A549 (cell line): ENCODE measurements around the gene MAPK6. TPM values are rescaled to one million over a fixed set of nuclear protein-coding genes. Genes with fewer than 3 reads are reported as not detected.

Experiments used
- ATAC-seq, 2 experiments: fragments of 200-7000 bp in 1 of 2; fragments of >200 bp in 1 of 2; cut with Nextera tagmentation in 1 of 2; cut with Tn5 transposase in 1 of 2; 3 replicates each; pipeline versions ENCODE4 v1.8.0 to v1.9.1; 2018 to 2020; ENCODE audit warnings: mild to moderate bottlenecking in 1 of 2, moderate library complexity in 1 of 2
- CTCF ChIA-PET: fragments of 300-600 bp; sonication (Branson Sonifier 250); formaldehyde crosslinking; extraction: SDS; loops from one replicate; lab custom pipeline; 2021; ENCODE audit warnings: antibody characterized with exemption, inconsistent platforms; lab: Yijun Ruan, JAX
- POLR2A ChIA-PET: fragments of 350-600 bp; formaldehyde crosslinking; extraction: SDS; loops from one replicate; lab custom pipeline; 2021; ENCODE audit warnings: antibody characterized with exemption, inconsistent platforms; lab: Yijun Ruan, JAX
- DNase-seq, 2 experiments: peaks; one replicate each; pipeline versions ENCODE4 v3.0.0 to v3.0.0-alpha.2; 2011 to 2016; ENCODE audit warnings: low read depth in 1 of 2, low spot score in 1 of 2
- FAIRE-seq: peaks from 2 replicates; lab custom pipeline; 2011; peaks lifted over from hg19 to GRCh38; lab: Jason Lieb, UNC
- H3K27ac ChIP-seq, 2 experiments: fragments of >200 bp; sonication (Bioruptor Twin); formaldehyde crosslinking; 3 replicates each; pipeline ENCODE4 v1.5.1; 2016 to 2017
- H3K4me1 ChIP-seq: fragments of >200 bp; sonication (Bioruptor Twin); formaldehyde crosslinking; 3 replicates; pipeline ENCODE4 v1.6.1; 2016
- H3K4me2 ChIP-seq: fragments of >200 bp; sonication (Bioruptor Twin); formaldehyde crosslinking; 3 replicates; pipeline ENCODE4 v1.6.1; 2016
- H3K4me3 ChIP-seq: fragments of >200 bp; sonication (Bioruptor Twin); formaldehyde crosslinking; 3 replicates; pipeline ENCODE4 v1.5.1; 2016
- H3K9me3 ChIP-seq: fragments of >200 bp; sonication (Bioruptor Twin); formaldehyde crosslinking; 3 replicates; pipeline ENCODE4 v1.6.1; 2016
- ATOH8 ChIP-seq: fragments of 250-450 bp; sonication (Bioruptor Pico); IDR thresholded peaks from 2 replicates; pipeline ENCODE4 v1.5.0; 2020; ENCODE audit warnings: low read depth, mild to moderate bottlenecking, moderate library complexity
- BHLHE40 ChIP-seq: IDR thresholded peaks from 2 replicates; pipeline ENCODE4 v1.6.1; 2012; ENCODE audit warnings: low read depth, low read length, inconsistent platforms
- CBX8 ChIP-seq: fragments of 200-600 bp; sonication (generic); IDR thresholded peaks from 2 replicates; pipeline ENCODE4 v1.6.1; 2016
- CEBPB ChIP-seq, 2 experiments: fragments of >200 bp in 1 of 2; sonication (Bioruptor Twin) in 1 of 2; formaldehyde crosslinking in 1 of 2; IDR thresholded peaks; 2 replicates each; pipeline ENCODE4 v1.6.1; 2012 to 2016
- CHD2 ChIP-seq: fragments of 150-350 bp; IDR thresholded peaks from 2 replicates; pipeline ENCODE4 v1.6.1; 2014; ENCODE audit warnings: low read length; ENCODE audit not compliant: partially characterized antibody
- CHD4 ChIP-seq: fragments of 200-600 bp; sonication (generic); IDR thresholded peaks from 2 replicates; pipeline ENCODE4 v1.6.1; 2016; ENCODE audit warnings: antibody characterized with exemption, mild to moderate bottlenecking, borderline replicate concordance
- EHF ChIP-seq: fragments of 250-450 bp; sonication (Bioruptor Pico); IDR thresholded peaks from 2 replicates; pipeline ENCODE4 v1.5.0; 2020; ENCODE audit warnings: mild to moderate bottlenecking
- ELK1 ChIP-seq: fragments of 150-350 bp; IDR thresholded peaks from 2 replicates; pipeline ENCODE4 v1.6.1; 2014; ENCODE audit warnings: low read depth, mild to moderate bottlenecking, low read length
- ESRRA ChIP-seq: fragments of 150-350 bp; IDR thresholded peaks from 2 replicates; pipeline ENCODE4 v1.6.1; 2014; ENCODE audit warnings: mild to moderate bottlenecking, low read length, borderline replicate concordance
- FOSB ChIP-seq: fragments of 250-450 bp; sonication (Bioruptor Pico); IDR thresholded peaks from 2 replicates; pipeline ENCODE4 v1.5.0; 2020; ENCODE audit warnings: mild to moderate bottlenecking, moderate library complexity
- FOSL2 ChIP-seq, 2 experiments: fragments of 450-650 bp in 1 of 2; fragments of >200 bp in 1 of 2; sonication (Bioruptor Twin) in 1 of 2; formaldehyde crosslinking; IDR thresholded peaks; 2 replicates each; pipeline versions ENCODE4 v1.5.0 to v1.6.1; 2016 to 2020; ENCODE audit warnings: mild to moderate bottlenecking in 1 of 2, moderate library complexity in 1 of 2
- HDAC2 ChIP-seq: fragments of 200-600 bp; sonication (generic); IDR thresholded peaks from 2 replicates; pipeline ENCODE4 v1.6.1; 2016
- HOXA7 ChIP-seq: fragments of 250-450 bp; sonication (Bioruptor Pico); IDR thresholded peaks from 2 replicates; pipeline ENCODE4 v1.5.0; 2020; ENCODE audit warnings: mild to moderate bottlenecking, moderate library complexity
- HOXB13 ChIP-seq: fragments of 250-450 bp; sonication (Bioruptor Pico); IDR thresholded peaks from 2 replicates; pipeline ENCODE4 v1.5.0; 2020; ENCODE audit warnings: low read depth, mild to moderate bottlenecking, moderate library complexity
- JUNB ChIP-seq: fragments of >200 bp; sonication (Bioruptor Twin); formaldehyde crosslinking; IDR thresholded peaks from 2 replicates; pipeline ENCODE4 v1.6.1; 2016
- KDM5A ChIP-seq: fragments of 200-600 bp; sonication (generic); IDR thresholded peaks from 2 replicates; pipeline ENCODE4 v1.6.1; 2016; ENCODE audit warnings: antibody characterized with exemption, mild to moderate bottlenecking
- MAZ ChIP-seq: fragments of 150-350 bp; IDR thresholded peaks from 2 replicates; pipeline ENCODE4 v1.6.1; 2014; ENCODE audit warnings: antibody characterized with exemption, low read depth, low read length, borderline replicate concordance
- NFE2L2 ChIP-seq: fragments of 150-350 bp; conservative IDR thresholded peaks from 2 replicates; pipeline ENCODE4 v1.6.1; 2014; ENCODE audit warnings: low read length
- NPAS2 ChIP-seq: fragments of 250-450 bp; sonication (Bioruptor Pico); IDR thresholded peaks from 2 replicates; pipeline ENCODE4 v1.8.0; 2022; ENCODE audit warnings: mild to moderate bottlenecking, moderate library complexity, borderline replicate concordance
- NR3C1 ChIP-seq: fragments of >200 bp; sonication (Bioruptor Twin); formaldehyde crosslinking; IDR thresholded peaks from 3 replicates; pipeline ENCODE4 v1.6.1; 2017
- POLR2A ChIP-seq: IDR thresholded peaks from 2 replicates; pipeline ENCODE4 v1.6.1; 2012; ENCODE audit warnings: mild to moderate bottlenecking, low read length
- POLR2AphosphoS2 ChIP-seq: conservative IDR thresholded peaks from 2 replicates; pipeline ENCODE4 v1.6.1; 2012; ENCODE audit warnings: low read length, improper control_type of control experiment, inconsistent platforms
- RARB ChIP-seq: fragments of 250-450 bp; sonication (Bioruptor Pico); IDR thresholded peaks from 2 replicates; pipeline ENCODE4 v1.8.0; 2021; ENCODE audit warnings: mild to moderate bottlenecking, moderate library complexity
- REST ChIP-seq: fragments of 200-600 bp; sonication (generic); IDR thresholded peaks from 2 replicates; pipeline ENCODE4 v1.6.1; 2016; ENCODE audit warnings: antibody characterized with exemption, mild to moderate bottlenecking, moderate library complexity
- RFX5 ChIP-seq: fragments of 450-650 bp; IDR thresholded peaks from 2 replicates; pipeline ENCODE4 v1.7.1; 2014; ENCODE audit warnings: antibody characterized with exemption, mild to moderate bottlenecking, moderate library complexity
- TFCP2L1 ChIP-seq: fragments of 250-450 bp; sonication (Bioruptor Pico); IDR thresholded peaks from 2 replicates; pipeline ENCODE4 v1.5.0; 2021; ENCODE audit warnings: mild to moderate bottlenecking
- ZC3H11A ChIP-seq: fragments of 450-650 bp; IDR thresholded peaks from 2 replicates; pipeline ENCODE4 v1.6.1; 2014; ENCODE audit warnings: antibody characterized with exemption, mild to moderate bottlenecking
- ZFP36 ChIP-seq: fragments of 450-650 bp; IDR thresholded peaks from 2 replicates; pipeline ENCODE4 v1.6.1; 2014; ENCODE audit warnings: borderline replicate concordance; ENCODE audit not compliant: partially characterized antibody
- ZNF302 ChIP-seq: fragments of 250-450 bp; sonication (Bioruptor Pico); IDR thresholded peaks from 2 replicates; pipeline ENCODE4 v1.9.0; 2021; ENCODE audit warnings: inconsistent platforms, mild to moderate bottlenecking, moderate library complexity
- ZSCAN20 ChIP-seq: fragments of 250-450 bp; sonication (Bioruptor Pico); IDR thresholded peaks from 2 replicates; pipeline ENCODE4 v1.8.0; 2022; ENCODE audit warnings: mild to moderate bottlenecking, moderate library complexity
- WGBS: methylation state at CpG from one replicate; pipeline ENCODE4 v1.1.6; 2017; ENCODE audit errors: missing lambda C conversion rate; 5-methylcytosine and 5-hydroxymethylcytosine counted together
- polyA plus RNA-seq, 4 experiments: library from polyadenylated mRNA; depleted of rRNA in 3 of 4; stranded (reverse); fragments of >200 nt; fragmentation: RNase III in 1 of 4; extraction: RNeasy Plus Mini Kit Qiagen cat#74134 plus additional on column Dnase treatment in 1 of 4; gene quantifications; 2 replicates in 3 of 4; 3 replicates in 1 of 4; pipeline ENCODE4 v1.2.3, GENCODE V29; 2011 to 2017
- TF ChIP-seq, protein P1 (sequence below): fragments of 250-450 bp; sonication (Bioruptor Pico); IDR thresholded peaks from 2 replicates; pipeline ENCODE4 v1.5.0; 2021; ENCODE audit warnings: mild to moderate bottlenecking, moderate library complexity, borderline replicate concordance
- TF ChIP-seq, protein P2 (sequence below): IDR thresholded peaks from 2 replicates; pipeline ENCODE4 v1.6.1; 2012

The MAPK6 gene
- polyA plus RNA-seq, 2 of the 4 experiments (the other 2 are of a cell fraction), result 49.1 to 126 TPM

DNA sequence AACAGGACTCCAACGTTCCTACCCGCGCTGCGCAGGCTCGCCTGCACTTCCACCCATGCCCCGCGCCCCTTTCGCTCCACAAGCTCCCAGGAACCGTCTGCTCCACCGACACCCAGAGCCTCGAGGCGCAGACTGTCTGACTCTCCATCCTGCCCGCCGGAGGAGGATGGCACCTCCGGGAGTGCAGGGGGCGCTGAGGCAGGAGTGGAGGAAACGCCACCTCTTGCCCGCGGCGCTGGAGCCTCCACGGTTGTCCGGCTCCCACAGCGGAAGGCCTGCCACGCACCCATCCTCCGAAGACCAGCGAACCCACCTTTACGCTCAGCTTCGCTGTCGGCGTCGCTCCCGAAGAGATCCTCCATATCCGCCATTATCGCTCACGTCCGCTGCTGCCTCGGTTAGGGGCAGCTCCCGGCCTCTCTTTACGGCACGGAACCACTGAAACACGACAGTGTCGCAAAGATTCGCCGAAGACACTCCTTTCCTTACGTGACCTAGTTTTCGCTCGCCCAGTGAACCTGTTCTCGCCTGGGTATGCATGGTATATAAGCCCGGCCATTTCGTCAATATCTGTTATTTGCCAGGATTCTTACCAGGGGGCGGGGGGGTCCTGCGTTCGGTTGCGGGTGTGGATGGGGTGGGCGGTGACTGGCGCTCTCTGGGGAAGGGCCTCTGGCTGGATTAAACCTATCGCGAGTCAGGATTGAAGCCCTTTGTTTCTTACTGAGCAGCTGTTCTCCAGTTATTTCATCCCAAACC is 47.5 kb upstream of the MAPK6 start, which contains the start of gene LEO1:
Gene LEO1 (minus strand): TSS at position 404 of the 759 bp plus-strand sequence. CDS start 33 bp downstream, at position 371.
- 2% methylated on average over 52 of the region's 58 CpGs for WGBS
- DNase-seq (peak; percentile 99), ATAC-seq (peak; percentile 94 to 98), FAIRE-seq (peak; percentile 91)
- H3K4me1 ChIP-seq, result peaks cover 13% of the 10 kb centered on the region
- H3K4me2 ChIP-seq, result peak within 1 kb of the TSS; percentile 87
- no peaks in the 10 kb centered on the region for H3K9me3 ChIP-seq
- peak within 1 kb of the TSS; percentile 83 to 95 for H3K27ac ChIP-seq
- POLR2A ChIA-PET, result interaction anchor here (0.6 to 2.6 kb wide), 18 partner anchors 9 to 322 kb away, joined by 3 to 30 read pairs (median 4); partner anchors contain the start of genes LYSMD2 and MAPK6
- H3K4me3 ChIP-seq, result peak within 1 kb of the TSS; percentile 68
- CTCF ChIA-PET, result interaction anchor here (0.7 to 3.9 kb wide), 24 partner anchors 9 to 322 kb away, joined by 3 to 26 read pairs (median 4); no protein-coding TSS in a partner anchor
- TF ChIP-seq KDM5A, result no peak
- TF ChIP-seq FOSB, result no peak
- no peak for TF ChIP-seq FOSL2 (IDR thresholded peaks at IDR 0.05)
- TF ChIP-seq FOSL2 (CRISPR knock-in tag; IDR thresholded peaks at IDR 0.05), result peak; percentile 21; the same call in 1 of the 2 replicates
- no peak for TF ChIP-seq HOXA7
- TF ChIP-seq, protein P1, sequence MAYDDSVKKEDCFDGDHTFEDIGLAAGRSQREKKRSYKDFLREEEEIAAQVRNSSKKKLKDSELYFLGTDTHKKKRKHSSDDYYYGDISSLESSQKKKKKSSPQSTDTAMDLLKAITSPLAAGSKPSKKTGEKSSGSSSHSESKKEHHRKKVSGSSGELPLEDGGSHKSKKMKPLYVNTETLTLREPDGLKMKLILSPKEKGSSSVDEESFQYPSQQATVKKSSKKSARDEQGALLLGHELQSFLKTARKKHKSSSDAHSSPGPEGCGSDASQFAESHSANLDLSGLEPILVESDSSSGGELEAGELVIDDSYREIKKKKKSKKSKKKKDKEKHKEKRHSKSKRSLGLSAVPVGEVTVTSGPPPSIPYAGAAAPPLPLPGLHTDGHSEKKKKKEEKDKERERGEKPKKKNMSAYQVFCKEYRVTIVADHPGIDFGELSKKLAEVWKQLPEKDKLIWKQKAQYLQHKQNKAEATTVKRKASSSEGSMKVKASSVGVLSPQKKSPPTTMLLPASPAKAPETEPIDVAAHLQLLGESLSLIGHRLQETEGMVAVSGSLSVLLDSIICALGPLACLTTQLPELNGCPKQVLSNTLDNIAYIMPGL (CRISPR knock-in tag), result peak; percentile 74; the same call in 1 of the 2 replicates
- TF ChIP-seq MAZ, result 0 out of 2 replicates have a peak, but pooled peaks have one; percentile 50
- TF ChIP-seq CEBPB (IDR thresholded peaks at IDR 0.05), result no peak
- TF ChIP-seq NPAS2, result no peak
- TF ChIP-seq BHLHE40, result no peak
- no peak for TF ChIP-seq RFX5
- TF ChIP-seq, protein P2, sequence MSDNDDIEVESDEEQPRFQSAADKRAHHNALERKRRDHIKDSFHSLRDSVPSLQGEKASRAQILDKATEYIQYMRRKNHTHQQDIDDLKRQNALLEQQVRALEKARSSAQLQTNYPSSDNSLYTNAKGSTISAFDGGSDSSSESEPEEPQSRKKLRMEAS, result peak; percentile 79; the same call in 1 of the 2 replicates
- TF ChIP-seq TFCP2L1 (CRISPR knock-in tag), result no peak
- TF ChIP-seq CHD2, result no peak
- no peak for TF ChIP-seq NR3C1
- TF ChIP-seq ZNF302 (CRISPR knock-in tag), result no peak
- TF ChIP-seq JUNB, result no peak
- TF ChIP-seq CHD4, result no peak
- TF ChIP-seq ZC3H11A, result no peak
- no peak for TF ChIP-seq ELK1
- no peak for TF ChIP-seq RARB (CRISPR knock-in tag)
- no peak for TF ChIP-seq HOXB13 (CRISPR knock-in tag)
- TF ChIP-seq ATOH8 (CRISPR knock-in tag), result no peak
- TF ChIP-seq HDAC2, result no peak
- no peak for TF ChIP-seq ESRRA
- TF ChIP-seq NFE2L2, result no peak
- no peak for TF ChIP-seq POLR2AphosphoS2
- no peak for TF ChIP-seq ZFP36
- no peak for TF ChIP-seq REST
- no peak for TF ChIP-seq EHF (CRISPR knock-in tag)
- TF ChIP-seq ZSCAN20, result no peak
- peak; percentile 93 for TF ChIP-seq POLR2A
- TF ChIP-seq CBX8, result no peak
